ENCODE measurements around the gene TMEM98. TPM values are rescaled to one million over a fixed set of nuclear protein-coding genes. Genes with fewer than 3 reads are reported as not detected.

The TMEM98 gene
- total RNA-seq, 4 donors from 2014 or later, result 44.6 to 193 (median 80.3) TPM

DNA sequence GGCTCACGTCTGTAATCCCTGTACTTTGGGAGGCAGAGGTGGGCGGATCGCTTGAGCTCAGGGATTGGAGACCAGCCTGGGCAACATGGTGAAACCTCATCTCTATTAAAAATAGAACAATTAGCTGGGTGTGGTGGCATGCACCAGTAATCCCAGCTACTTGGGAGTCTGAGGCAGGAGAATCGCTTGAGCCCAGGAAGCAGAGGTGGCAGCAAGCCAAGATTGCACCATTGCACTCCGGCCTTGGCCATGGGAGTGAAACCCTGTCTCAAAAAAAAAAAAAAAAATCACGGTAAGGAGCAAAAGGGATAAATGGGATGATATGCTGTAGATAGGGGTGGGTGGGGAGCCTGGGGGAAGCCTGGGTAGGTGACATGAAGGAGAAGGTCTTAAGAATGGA lies 20.4 kb upstream of the TMEM98 start:
- no peak for ATAC-seq (ENCODE audit: low FRiP score)
- DNase-seq (ENCODE audit: low spot score), result no peak
- TF ChIP-seq, protein P1, sequence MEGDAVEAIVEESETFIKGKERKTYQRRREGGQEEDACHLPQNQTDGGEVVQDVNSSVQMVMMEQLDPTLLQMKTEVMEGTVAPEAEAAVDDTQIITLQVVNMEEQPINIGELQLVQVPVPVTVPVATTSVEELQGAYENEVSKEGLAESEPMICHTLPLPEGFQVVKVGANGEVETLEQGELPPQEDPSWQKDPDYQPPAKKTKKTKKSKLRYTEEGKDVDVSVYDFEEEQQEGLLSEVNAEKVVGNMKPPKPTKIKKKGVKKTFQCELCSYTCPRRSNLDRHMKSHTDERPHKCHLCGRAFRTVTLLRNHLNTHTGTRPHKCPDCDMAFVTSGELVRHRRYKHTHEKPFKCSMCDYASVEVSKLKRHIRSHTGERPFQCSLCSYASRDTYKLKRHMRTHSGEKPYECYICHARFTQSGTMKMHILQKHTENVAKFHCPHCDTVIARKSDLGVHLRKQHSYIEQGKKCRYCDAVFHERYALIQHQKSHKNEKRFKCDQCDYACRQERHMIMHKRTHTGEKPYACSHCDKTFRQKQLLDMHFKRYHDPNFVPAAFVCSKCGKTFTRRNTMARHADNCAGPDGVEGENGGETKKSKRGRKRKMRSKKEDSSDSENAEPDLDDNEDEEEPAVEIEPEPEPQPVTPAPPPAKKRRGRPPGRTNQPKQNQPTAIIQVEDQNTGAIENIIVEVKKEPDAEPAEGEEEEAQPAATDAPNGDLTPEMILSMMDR (IDR thresholded peaks at IDR 0.05), result no peak

DNA sequence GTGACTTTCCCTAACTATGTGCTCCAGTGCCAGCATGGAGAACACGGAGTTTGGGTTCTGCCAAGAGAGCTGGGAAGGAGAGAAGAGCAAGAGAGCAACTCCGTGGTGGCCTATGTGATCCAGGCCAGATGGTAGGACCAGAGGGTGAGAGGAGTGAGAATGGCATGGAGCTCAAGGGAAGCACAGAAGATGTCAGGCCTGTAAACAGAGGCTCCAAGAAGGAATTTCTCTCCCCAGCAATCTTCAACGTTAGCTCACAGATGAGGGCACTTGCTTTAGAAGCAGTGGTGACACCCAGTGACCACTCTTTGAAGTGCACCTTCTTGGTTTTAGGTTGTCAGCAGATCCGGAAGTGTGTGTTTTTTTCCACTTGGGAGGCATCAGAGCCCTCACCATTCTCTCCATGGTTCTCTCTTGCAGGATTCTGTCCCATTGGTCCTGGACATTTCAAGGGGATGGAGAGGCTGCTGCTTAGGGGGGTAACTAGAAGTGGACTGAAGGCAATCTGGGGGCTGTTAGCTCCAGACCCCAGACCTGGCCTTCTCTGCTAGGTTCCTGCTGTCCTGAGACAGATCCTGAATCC lies 18.1 kb upstream of the TMEM98 start:
- peak; percentile 48 for DNase-seq (ENCODE audit: low spot score)

DNA sequence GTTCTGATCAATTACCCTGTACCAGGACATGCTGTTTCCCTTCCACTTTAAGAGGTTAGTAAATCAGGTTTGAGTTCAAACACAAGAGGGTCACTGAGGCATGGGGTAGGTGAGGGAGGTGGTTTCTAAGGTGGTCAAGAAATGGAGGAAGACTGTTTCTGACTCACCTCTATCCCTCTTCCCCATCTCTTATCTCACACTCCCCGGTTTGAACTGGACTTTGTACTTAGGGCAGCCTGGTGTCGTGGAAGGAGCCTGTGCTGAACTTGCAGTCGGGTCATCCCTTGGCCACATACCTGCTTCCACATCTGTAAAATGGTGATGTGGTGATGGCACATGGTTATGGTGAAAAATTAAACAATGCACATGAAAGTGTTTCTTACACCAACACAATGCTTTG lies 17.2 kb upstream of the TMEM98 start:
- TF ChIP-seq, protein P1 (IDR thresholded peaks at IDR 0.05), result no peak
- no peak for ATAC-seq (ENCODE audit: low FRiP score)
- no peak for DNase-seq (ENCODE audit: low spot score)

More for the DNA sequence above, 18.1 kb upstream of the TMEM98 start:
- ATAC-seq (ENCODE audit: low FRiP score), result peak; percentile 18
- TF ChIP-seq, protein P1 (IDR thresholded peaks at IDR 0.05), result peak in 1 of 3 donors; percentile 53

DNA sequence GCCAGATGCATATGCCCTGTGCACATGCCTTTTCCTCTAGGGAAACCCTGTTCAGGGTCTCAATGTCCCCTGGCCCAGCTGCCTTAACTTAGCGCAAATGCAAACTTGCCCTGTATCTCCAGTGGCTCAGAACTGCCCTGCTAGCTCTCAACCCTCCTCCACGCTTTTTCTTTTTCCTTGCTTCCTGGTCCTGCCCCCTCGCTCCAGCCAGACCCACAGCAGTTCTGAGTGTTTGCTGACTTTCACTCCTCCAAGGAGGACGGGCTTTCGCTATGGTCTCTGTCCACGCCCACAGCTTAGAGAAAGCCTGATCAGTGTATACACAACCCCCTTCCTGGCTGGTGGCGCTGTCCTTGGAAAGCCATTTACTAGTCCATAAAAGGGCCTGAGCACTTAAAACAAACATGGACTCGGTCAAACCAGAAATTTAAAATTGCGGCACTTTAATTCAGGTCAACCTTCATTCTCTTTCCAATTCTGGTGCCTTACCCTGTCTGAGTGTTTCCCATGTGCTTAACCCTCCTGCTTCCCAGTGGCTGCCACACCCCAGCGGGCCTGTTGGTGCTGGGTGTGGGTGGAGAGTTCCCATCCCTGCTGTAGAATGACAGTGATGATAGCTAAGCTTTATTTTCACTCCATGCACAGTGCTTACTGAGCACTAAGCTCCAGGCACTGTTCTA lies 15.6 kb upstream of the TMEM98 start:
- DNase-seq (ENCODE audit: low spot score), result no peak
- TF ChIP-seq, protein P1 (IDR thresholded peaks at IDR 0.05), result no peak
- ATAC-seq (ENCODE audit: low FRiP score), result peak; percentile 90

DNA sequence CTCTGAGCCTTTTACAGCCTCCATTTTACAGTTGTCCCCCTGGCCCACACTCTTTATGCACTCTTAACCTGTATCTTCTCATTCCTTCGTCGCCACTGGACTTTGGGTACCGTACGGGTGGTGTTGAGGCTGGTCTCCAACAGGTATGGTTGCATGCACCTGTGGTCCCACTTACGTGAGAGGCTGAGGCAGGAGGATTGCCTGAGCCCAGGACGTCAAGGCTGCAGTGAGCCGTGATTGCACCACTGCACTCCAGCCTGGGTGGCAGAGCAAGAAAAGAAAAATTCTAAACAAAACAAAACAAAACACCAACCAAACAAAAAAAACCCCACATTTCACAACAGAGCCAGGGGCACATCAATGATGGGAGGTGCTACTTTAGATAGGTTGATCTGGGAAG lies 14.4 kb upstream of the TMEM98 start:
- DNase-seq (ENCODE audit: low spot score) (no peak), ATAC-seq (ENCODE audit: low FRiP score) (no peak)
- TF ChIP-seq, protein P1 (IDR thresholded peaks at IDR 0.05), result no peak

DNA sequence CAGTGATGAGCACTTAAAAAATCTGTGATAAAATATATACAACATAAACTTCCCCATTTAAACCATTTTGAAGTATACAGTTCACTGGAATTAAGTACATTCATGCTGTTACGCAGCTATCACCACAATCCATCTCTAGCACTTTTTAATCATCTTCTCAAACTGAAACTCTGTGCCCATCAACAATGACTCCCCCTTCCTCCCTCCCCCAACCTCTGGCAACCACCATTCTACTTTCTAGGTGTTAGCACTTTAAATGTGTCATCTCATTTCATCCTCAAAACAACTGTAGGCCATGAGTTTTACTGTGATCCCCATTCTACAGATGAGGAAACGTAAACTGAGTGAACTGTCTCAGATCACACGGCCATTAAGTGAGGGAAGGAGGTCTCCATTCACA lies 13.8 kb upstream of the TMEM98 start:
- ATAC-seq (ENCODE audit: low FRiP score) (no peak), DNase-seq (ENCODE audit: low spot score) (no peak)
- TF ChIP-seq, protein P1 (IDR thresholded peaks at IDR 0.05), result no peak

DNA sequence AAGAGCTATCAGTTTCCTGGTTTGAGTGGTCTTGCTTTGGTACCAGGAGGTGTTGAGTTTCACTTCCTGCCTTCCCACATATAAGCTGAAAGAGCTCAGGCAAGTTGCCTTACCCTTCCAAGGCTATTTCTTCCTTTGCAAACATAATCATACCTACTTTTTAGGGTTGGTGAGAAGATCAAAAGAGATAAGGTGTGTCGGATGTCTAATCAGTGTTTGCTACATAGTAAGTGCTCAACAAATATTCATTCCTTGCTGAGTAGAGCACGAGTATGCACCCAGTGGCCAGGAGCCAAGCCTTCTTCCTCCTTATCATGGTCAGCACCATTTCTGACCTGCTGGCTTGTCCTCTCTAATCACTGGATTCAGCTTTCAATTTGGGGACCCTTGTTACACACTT lies 12.7 kb upstream of the TMEM98 start:
- no peak for DNase-seq (ENCODE audit: low spot score)
- no peak for ATAC-seq (ENCODE audit: low FRiP score)
- TF ChIP-seq, protein P1 (IDR thresholded peaks at IDR 0.05), result no peak
